Nephron progenitor cell (in vitro differentiated cells): ENCODE measurements around the gene RORB.

Experiments used
- DNase-seq: peaks from one replicate; pipeline ENCODE4 v3.0.0; 2021
- H3K27ac Mint-ChIP-seq: 2 replicates; pipeline ENCODE4 v1.8.0; 2021; ENCODE audit warnings: mild to moderate bottlenecking, moderate library complexity, mixed read lengths
- H3K27me3 Mint-ChIP-seq: 2 replicates; pipeline ENCODE4 v1.8.0; 2021; ENCODE audit warnings: mild to moderate bottlenecking, low read depth, mixed read lengths; ENCODE audit not compliant: poor library complexity
- H3K36me3 Mint-ChIP-seq: 2 replicates; pipeline ENCODE4 v1.8.0; 2021; ENCODE audit warnings: low read depth, mixed read lengths
- H3K4me1 Mint-ChIP-seq: 2 replicates; pipeline ENCODE4 v1.8.0; 2021; ENCODE audit warnings: mixed read lengths
- H3K4me3 Mint-ChIP-seq: 2 replicates; pipeline ENCODE4 v1.8.0; 2021; ENCODE audit warnings: mild to moderate bottlenecking, moderate library complexity, mixed read lengths
- H3K9me3 Mint-ChIP-seq: 2 replicates; pipeline ENCODE4 v1.8.0; 2021; ENCODE audit warnings: mild to moderate bottlenecking, moderate library complexity, mixed read lengths
- CTCF ChIP-seq: fragments of 200-600 bp; sonication (generic); IDR thresholded peaks from 2 replicates; pipeline ENCODE4 v1.5.0; 2021; ENCODE audit warnings: antibody characterized with exemption

The RORB gene

DNA sequence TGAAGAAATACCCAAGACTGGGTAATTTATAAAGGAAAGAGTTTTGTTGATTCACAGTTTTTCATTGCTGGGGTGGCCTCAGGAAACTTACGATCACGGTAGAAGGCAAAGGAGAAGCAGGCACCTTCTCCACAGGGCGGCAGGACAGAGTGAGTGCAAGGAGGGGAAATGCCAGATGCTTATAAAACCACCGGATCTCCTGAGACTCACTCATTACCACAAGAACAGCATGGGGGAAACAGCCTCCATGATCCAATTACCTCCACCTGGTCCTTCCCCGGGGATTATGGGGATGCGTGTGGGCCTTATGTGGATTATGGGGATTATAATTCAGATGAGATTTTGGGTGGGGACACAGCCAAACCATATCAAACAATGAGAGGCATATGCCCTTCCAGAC is 18.5 kb upstream of the RORB start:
- H3K36me3 Mint-ChIP-seq, result peaks cover 4% of the 10 kb centered on the region
- no peak for DNase-seq
- peaks cover 3% of the 10 kb centered on the region for H3K27me3 Mint-ChIP-seq
- H3K27ac Mint-ChIP-seq, result no peak overlapping the region
- TF ChIP-seq CTCF, result no peak
- peaks cover 19% of the 10 kb centered on the region for H3K9me3 Mint-ChIP-seq
- H3K4me3 Mint-ChIP-seq, result no peak overlapping the region
- H3K4me1 Mint-ChIP-seq, result no peaks in the 10 kb centered on the region

- Mint-ChIP-seq H3K4me1 (no peaks in the 10 kb centered on the region), H3K27ac (no peak overlapping the region), H3K36me3 (peaks cover 4% of the 10 kb centered on the region), H3K27me3 (peaks cover 3% of the 10 kb centered on the region), H3K9me3 (peaks cover 19% of the 10 kb centered on the region), H3K4me3 (no peak overlapping the region)
- no peak for DNase-seq
- TF ChIP-seq CTCF, result no peak
Measured at GRCh38 chr9:74479711-74480110, 17.4 kb upstream of the RORB start.

- TF ChIP-seq CTCF, result no peak
- Mint-ChIP-seq H3K27ac (no peak overlapping the region), H3K4me3 (no peak overlapping the region), H3K27me3 (peaks cover under 1% of the 10 kb centered on the region), H3K36me3 (no peaks in the 10 kb centered on the region), H3K4me1 (no peaks in the 10 kb centered on the region), H3K9me3 (no peaks in the 10 kb centered on the region)
- no peak for DNase-seq
Measured at GRCh38 chr9:74487395-74487794, 9.7 kb upstream of the RORB start.

DNA sequence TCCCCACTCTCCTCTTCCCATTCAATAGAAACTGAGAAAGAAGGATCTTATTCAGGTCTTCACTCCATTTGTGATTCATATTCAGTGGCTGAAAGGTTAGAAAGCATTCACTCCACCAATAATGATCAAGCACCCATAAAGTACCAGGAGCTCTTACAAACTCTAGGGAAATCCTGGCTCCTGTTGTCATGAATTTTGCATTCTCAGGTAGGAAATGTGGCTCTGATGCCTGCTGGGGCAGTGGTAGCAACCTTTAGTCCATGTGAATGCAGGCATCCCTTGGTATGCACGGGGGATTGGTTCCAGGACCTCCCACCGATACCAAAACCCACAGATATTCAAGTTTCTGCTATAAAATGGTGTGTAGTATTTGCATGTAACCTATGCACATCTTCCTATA is 3.6 kb upstream of the RORB start:
- no peak overlapping the region for H3K4me3 Mint-ChIP-seq
- DNase-seq, result no peak
- peaks cover 48% of the 10 kb centered on the region for H3K27me3 Mint-ChIP-seq
- H3K9me3 Mint-ChIP-seq, result no peaks in the 10 kb centered on the region
- H3K27ac Mint-ChIP-seq, result no peak overlapping the region
- no peak for TF ChIP-seq CTCF
- H3K4me1 Mint-ChIP-seq, result peaks cover 16% of the 10 kb centered on the region
- no peaks in the 10 kb centered on the region for H3K36me3 Mint-ChIP-seq

DNA sequence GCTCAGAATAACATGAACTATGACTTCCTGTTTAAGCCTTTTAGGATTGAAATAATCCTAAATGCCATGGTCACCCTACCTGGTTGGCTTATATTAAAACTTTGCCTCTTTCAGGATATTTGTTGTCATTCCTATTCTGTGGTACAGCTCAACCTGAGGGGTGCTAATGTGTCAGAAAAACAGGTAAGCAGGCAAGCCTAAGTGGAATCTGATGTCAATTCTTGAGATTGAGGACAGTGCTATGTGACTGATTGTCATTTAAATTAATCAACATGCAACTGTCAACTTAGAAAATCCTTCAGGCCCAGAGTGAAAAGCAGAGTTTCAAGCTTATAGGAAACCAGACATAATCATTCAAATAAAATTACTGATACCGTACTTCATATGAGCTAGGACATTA is 2.6 kb upstream of the RORB start:
- Mint-ChIP-seq H3K27me3 (peaks cover 58% of the 10 kb centered on the region), H3K9me3 (no peaks in the 10 kb centered on the region), H3K4me3 (no peak overlapping the region), H3K4me1 (peaks cover 23% of the 10 kb centered on the region), H3K27ac (no peak overlapping the region), H3K36me3 (no peaks in the 10 kb centered on the region)
- no peak for DNase-seq
- TF ChIP-seq CTCF, result no peak

- TF ChIP-seq CTCF, result no peak
- H3K4me3 Mint-ChIP-seq, result peak overlapping the region; percentile 85
- no peak for DNase-seq
- no peaks in the 10 kb centered on the region for H3K36me3 Mint-ChIP-seq
- peaks cover 77% of the 10 kb centered on the region for H3K27me3 Mint-ChIP-seq
- no peak overlapping the region for H3K27ac Mint-ChIP-seq
- H3K4me1 Mint-ChIP-seq, result peaks cover 42% of the 10 kb centered on the region
- no peaks in the 10 kb centered on the region for H3K9me3 Mint-ChIP-seq
Measured at GRCh38 chr9:74496406-74496805, 729 bp upstream of the RORB start.
